HG03565 (cell line): ENCODE results near the gene ROBO4.

ENCODE experiments used
- ATAC-seq: cut with Tn5 transposase; IDR thresholded peaks from one replicate; pipeline ENCODE4 v1.9.1; 2021; ENCODE audit warnings: mild to moderate bottlenecking, moderate library complexity; ENCODE audit not compliant: unreplicated experiment

Gene ROBO4

GRCh38 chr11:124897674-124898262 is at the start of gene ROBO4:
Gene ROBO4, minus strand, starts transcription at chr11:124897865. Its CDS starts 70 bp downstream, at chr11:124897795.
- ATAC-seq: no peak

GRCh38 chr11:124946735-124947141 is 49.1 kb upstream of the ROBO4 start:
- ATAC-seq: no peak

GRCh38 chr11:124945826-124946225 is 48.2 kb upstream of the ROBO4 start:
- ATAC-seq: no peak

GRCh38 chr11:124944565-124944964 is 46.9 kb upstream of the ROBO4 start:
- ATAC-seq: no peak

- no peak for ATAC-seq
Measured at GRCh38 chr11:124943741-124944140, 46.1 kb upstream of the ROBO4 start.

- ATAC-seq: no peak
Measured at GRCh38 chr11:124943254-124943616, 45.6 kb upstream of the ROBO4 start.

- ATAC-seq: no peak
Measured at GRCh38 chr11:124942466-124943253, 45.0 kb upstream of the ROBO4 start.

- no peak for ATAC-seq
Measured at GRCh38 chr11:124941703-124942102, 44.0 kb upstream of the ROBO4 start.

- no peak for ATAC-seq
Measured at GRCh38 chr11:124938970-124939369, 41.3 kb upstream of the ROBO4 start.

- no peak for ATAC-seq
Measured at GRCh38 chr11:124938206-124938765, 40.6 kb upstream of the ROBO4 start.

- no peak for ATAC-seq
Measured at GRCh38 chr11:124937336-124937935, 39.8 kb upstream of the ROBO4 start.

- no peak for ATAC-seq
Measured at GRCh38 chr11:124935548-124936514, 38.2 kb upstream of the ROBO4 start, which contains the start of gene HEPACAM. Gene HEPACAM, minus strand, starts transcription at chr11:124936047. Its CDS starts 41 bp downstream, at chr11:124936006.

GRCh38 chr11:124934862-124935547 is 37.3 kb upstream of the ROBO4 start:
- ATAC-seq: no peak

- peak; percentile 89 for ATAC-seq
Measured at GRCh38 chr11:124930799-124931198, 33.1 kb upstream of the ROBO4 start.

- no peak for ATAC-seq
Measured at GRCh38 chr11:124928942-124929665, 31.4 kb upstream of the ROBO4 start.

GRCh38 chr11:124923296-124923695 is 25.6 kb upstream of the ROBO4 start:
- no peak for ATAC-seq

- ATAC-seq: no peak
Measured at GRCh38 chr11:124922831-124923230, 25.2 kb upstream of the ROBO4 start.

GRCh38 chr11:124920870-124921609 is 23.4 kb upstream of the ROBO4 start:
- no peak for ATAC-seq

GRCh38 chr11:124920356-124920755 is 22.7 kb upstream of the ROBO4 start:
- ATAC-seq: no peak
